Measurements from ENCODE around the gene TMEM174. TPM values are rescaled to one million over a fixed set of nuclear protein-coding genes. Genes with fewer than 3 reads are reported as not detected.

TMEM174 gene
- total and polyA plus RNA-seq, 2 of the 4 experiments (the other 2 are of a cell fraction): not detected

DNA sequence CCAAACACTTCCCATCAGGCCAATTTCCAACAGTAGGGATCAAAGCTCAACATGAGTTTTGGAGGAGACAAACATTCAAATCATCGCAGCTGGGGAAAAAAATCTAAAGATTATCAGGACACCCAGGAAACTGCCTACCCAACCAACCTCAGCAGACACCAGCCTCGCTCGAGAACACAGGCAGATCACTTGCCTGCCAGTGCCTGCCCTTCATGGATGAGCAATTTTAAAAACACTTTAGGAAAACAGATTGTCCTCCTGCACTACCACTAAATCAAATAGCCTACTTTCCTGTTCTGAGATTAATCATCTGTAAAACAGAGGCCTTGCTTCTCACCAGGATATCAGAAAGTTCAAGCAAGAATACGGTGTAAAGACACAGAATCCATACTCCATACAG, 14.7 kb upstream of the TMEM174 start:
- no peak for DNase-seq
- H3K14ac ChIP-seq (replicated peaks; ENCODE audit: low read depth, low read length): no peak overlapping the region
- H3K4ac ChIP-seq (ENCODE audit: low read depth, low read length): no peak overlapping the region
- ChIA-PET CTCF (no interaction called here), POLR2A (ENCODE audit: unreplicated experiment) (no interaction called here)
- H4K20me1 ChIP-seq (ENCODE audit: insufficient read depth, low read length): no peaks in the 10 kb centered on the region
- no peak overlapping the region for H2BK20ac ChIP-seq (ENCODE audit: low read depth, low read length)
- no peak overlapping the region for H2BK15ac ChIP-seq (ENCODE audit: low read depth, low read length)
- dilution Hi-C loops (cut with HindIII; ENCODE audit: low sequenced_read_pairs, unreplicated experiment) (no loop called here), in situ Hi-C loops (cut with MboI; ENCODE audit: low sequenced_read_pairs) (no loop called here), intact Hi-C loops (cut with micrococcal nuclease) (no loop called here)
- no peaks in the 10 kb centered on the region for H3K9me3 ChIP-seq (ENCODE audit: control insufficient read depth, insufficient read depth, low read length)
- 94% methylated on average over 2 of the region's 4 CpGs; no CpG with 5 or more reads in 1 of the 2 experiments for WGBS, 2 experiments (ENCODE audit: extremely low coverage in 2 of 2, insufficient read length in 1 of 2)
- H2AFZ ChIP-seq (replicated peaks; ENCODE audit: low read length, poor library complexity): no peak overlapping the region
- no peak for ATAC-seq (ENCODE audit: low read depth)
- H2AK9ac ChIP-seq (replicated peaks; ENCODE audit: low read depth, low read length, poor library complexity): no peak overlapping the region
- no peaks in the 10 kb centered on the region for H3K36me3 ChIP-seq (ENCODE audit: control insufficient read depth, insufficient read depth, low read length)
- H3K23ac ChIP-seq (ENCODE audit: low read depth, low read length): no peak overlapping the region
- no peak overlapping the region for H4K8ac ChIP-seq (ENCODE audit: low read depth in 2 of 2, low read length in 2 of 2)
- TF ChIP-seq MXI1 (IDR thresholded peaks at IDR 0.05; ENCODE audit: borderline replicate concordance, low read depth, low read length) (no peak), MAZ (IDR thresholded peaks at IDR 0.05; ENCODE audit: borderline replicate concordance, low read depth, low read length) (no peak), BHLHE40 (IDR thresholded peaks at IDR 0.05; ENCODE audit: low read depth, low read length) (no peak), RFX5 (IDR thresholded peaks at IDR 0.05; ENCODE audit: low read depth, low read length) (no peak), ELK1 (IDR thresholded peaks at IDR 0.05; ENCODE audit: borderline replicate concordance, low read depth, low read length) (no peak), CHD1 (IDR thresholded peaks at IDR 0.05; ENCODE audit: low read depth, low read length) (no peak), FOS (IDR thresholded peaks at IDR 0.05; ENCODE audit: low read depth, low read length) (no peak), CTCF (conservative IDR thresholded peaks at IDR 0.05; ENCODE audit: low read depth, low read length) (no peak), SMC3 (IDR thresholded peaks at IDR 0.05; ENCODE audit: low read depth, low read length) (no peak)
- H2BK5ac ChIP-seq (ENCODE audit: low read depth, low read length, poor library complexity, severe bottlenecking): no peak overlapping the region
- H2BK120ac ChIP-seq (ENCODE audit: low read depth, low read length): no peak overlapping the region
- no peak overlapping the region for H2AK5ac ChIP-seq (ENCODE audit: low read depth, low read length)
- H3K18ac ChIP-seq (ENCODE audit: low read depth, low read length): no peak overlapping the region
- H4K91ac ChIP-seq (ENCODE audit: insufficient read depth, low read depth, low read length): no peak overlapping the region
- H3K9ac ChIP-seq (ENCODE audit: low read depth, low read length): no peak overlapping the region
- H3K27me3 ChIP-seq (ENCODE audit: control insufficient read depth, insufficient read depth, low read length): peaks cover 7% of the 10 kb centered on the region
- no peak overlapping the region for H4K5ac ChIP-seq (ENCODE audit: low read depth, low read length)
- no peak overlapping the region for H3K27ac ChIP-seq (ENCODE audit: insufficient read depth, low read length)
- no peak overlapping the region for H3K4me3 ChIP-seq (ENCODE audit: insufficient read depth, low read depth, low read length)
- BruUV-seq (replicated peaks): no TSS peak
- H3K56ac ChIP-seq (ENCODE audit: extremely low read depth, insufficient read depth, low read length): no peak overlapping the region
- no peaks in the 10 kb centered on the region for H3K79me1 ChIP-seq (ENCODE audit: low read depth in 1 of 2, low read length in 2 of 2)
- H3K4me1 ChIP-seq (ENCODE audit: control insufficient read depth, insufficient read depth, low read length): no peaks in the 10 kb centered on the region
- no peaks in the 10 kb centered on the region for H3K9me1 ChIP-seq (ENCODE audit: insufficient read depth, low read length)
- H3K4me2 ChIP-seq (ENCODE audit: low read depth, low read length): no peak overlapping the region

All from IMR-90 (cell line).